Heart right ventricle (tissue), 16 donors: ENCODE results near the gene RYR1. TPM values are rescaled to one million over a fixed set of nuclear protein-coding genes. Genes with fewer than 3 reads are reported as not detected.

Experiments used
- ATAC-seq, 8 donors: fragments of 200-7000 bp; cut with Tn5 transposase; one replicate each; pipeline ENCODE4 v1.9.1; 2020; ENCODE audit warnings: mild to moderate bottlenecking in 8 of 8, moderate library complexity in 8 of 8, moderate number of reproducible peaks in 1 of 8
- DNase-seq, 2 donors: peaks; one replicate each; pipeline ENCODE4 v3.0.0-alpha.2; 2020
- H3K27ac ChIP-seq, 10 donors: fragments of 200-600 bp; sonication (generic) in 2 of 10; one replicate each; pipeline versions ENCODE4 v1.5.0 to v1.8.0; 2020 to 2022; ENCODE audit warnings: mild to moderate bottlenecking in 3 of 10
- H3K27me3 ChIP-seq, 7 donors: fragments of 200-600 bp; one replicate each; pipeline ENCODE4 v1.8.0; 2021 to 2022; ENCODE audit warnings: mild to moderate bottlenecking in 2 of 7
- H3K36me3 ChIP-seq, 9 donors: fragments of 200-600 bp; sonication (generic) in 1 of 9; one replicate each; pipeline versions ENCODE4 v1.5.0 to v1.8.0; 2020 to 2022; ENCODE audit warnings: mild to moderate bottlenecking in 2 of 9
- H3K4me1 ChIP-seq, 9 donors: fragments of 200-600 bp; sonication (generic) in 1 of 9; one replicate each; pipeline versions ENCODE4 v1.5.0 to v1.8.0; 2020 to 2022; ENCODE audit warnings: mild to moderate bottlenecking in 4 of 9
- H3K4me3 ChIP-seq, 10 donors: fragments of 200-600 bp; sonication (generic) in 2 of 10; one replicate each; pipeline versions ENCODE4 v1.5.0 to v1.8.0; 2020 to 2022; ENCODE audit warnings: mild to moderate bottlenecking in 7 of 10, moderate library complexity in 2 of 10
- H3K9me3 ChIP-seq, 11 donors: fragments of 200-600 bp in 10 of 11; sonication (generic) in 2 of 11; one replicate each; pipeline versions ENCODE4 v1.5.0 to v1.8.0; 2013 to 2022; ENCODE audit warnings: mild to moderate bottlenecking in 2 of 11, control low read depth in 1 of 11, moderate library complexity in 1 of 11
- CTCF ChIP-seq, 9 donors: fragments of 200-600 bp; sonication (generic) in 2 of 9; IDR thresholded peaks; one replicate each; pipeline versions ENCODE4 v1.5.0 to v1.8.0; 2021 to 2022; ENCODE audit warnings: antibody characterized with exemption in 9 of 9, mild to moderate bottlenecking in 5 of 9, moderate library complexity in 1 of 9
- WGBS, 2 donors: extraction: QIAGEN DNeasy Blood & Tissue Kit; methylation state at CpG; one replicate each; pipeline ENCODE4 v1.1.7; 2013; ENCODE audit warnings: inconsistent platforms in 1 of 2; 5-methylcytosine and 5-hydroxymethylcytosine counted together
- intact Hi-C, 10 donors: fragments of 100-400 bp; cut with DNase I; formaldehyde crosslinking; loops; one replicate each; pipeline versions ENCODE4 v1.11.1 to v1.14.2; 2022
- polyA plus RNA-seq, 2 donors: library from polyadenylated mRNA; stranded (reverse); fragments of 200-250 nt; gene quantifications; one replicate each; pipeline ENCODE4 v1.2.3, GENCODE V29; 2013
- total RNA-seq, 10 donors: library from RNA; stranded (reverse); fragmentation: NEBNext Ultra II Directional in 3 of 10; extraction: Animal tissue kit (Norgen Biotek cat#: 25700) in 3 of 10; gene quantifications; one replicate each; pipeline versions ENCODE4 v1.2.1 to v1.2.4, GENCODE V29; 2021 to 2023
- donor health status: Arrhythmogenic right ventricular cardiomyopathy.
- donor health status: ischemic (EF 13 %, LVEDD 7.1; RV severe dilation, severe dysfunction).
- donor health status: healthy with polysubstance abuse.
- donor health status: DM: no; HTN: yes; CAD: no.
- donor health status: DM: no; HTN: no; CAD: no.
- donor health status: ischemic (EF 25% LVEDD 6.9; RV normal size, moderate dysfunction).
- donor health status: ischemic (EF 25% LVEDD 5.7; RV mildly dilated, moderate dysfunction).
- donor health status: healthy.
- donor health status: DM: yes; HTN: yes; CAD: no.
- donor health status: Ischemic cardiomyopathy.
- donor health status: ischemic (EF 35%, LVEDD 5.7; RV mildly dilated, moderate dysfunction).
- donor health status: nonischemic (EF 11% LVEDD 7.7; RV severe dilation, severe dysfunction).
- donor health status: DM: yes; HTN: yes; CAD: no.
- donor health status: PGD.
- donor health status: ischemic (EF 29% LVEDD 5.4; RV normal size, mild dysfunction).
- donor health status: nonischemic (EF 23%, LVEDD 6.1; RV moderate dilation, normal function).

The RYR1 gene
- total and polyA plus RNA-seq, 12 donors: 0.20 to 1.7 (median 0.74) TPM

- DNase-seq (no peak), ATAC-seq (no peak)
- Histone ChIP-seq H3K9me3 (peaks cover 0 to 20% (median 9%) of the 10 kb centered on the region in 11 donors), H3K4me3 (no peak overlapping the region), H3K4me1 (peaks cover 0 to 2% (median 0%) of the 10 kb centered on the region in 9 donors), H3K27me3 (peaks cover 0 to 11% (median 0%) of the 10 kb centered on the region in 7 donors), H3K36me3 (no peaks in the 10 kb centered on the region), H3K27ac (no peak overlapping the region)
- WGBS, 2 donors: 84 to 86% methylated on average over 3 of the region's 3 CpGs
- intact Hi-C loops: no loop called here
- no peak for TF ChIP-seq CTCF (IDR thresholded peaks at IDR 0.05)
Observed at GRCh38 chr19:38532939-38533338, 99.4 kb downstream of the RYR1 start.

DNA sequence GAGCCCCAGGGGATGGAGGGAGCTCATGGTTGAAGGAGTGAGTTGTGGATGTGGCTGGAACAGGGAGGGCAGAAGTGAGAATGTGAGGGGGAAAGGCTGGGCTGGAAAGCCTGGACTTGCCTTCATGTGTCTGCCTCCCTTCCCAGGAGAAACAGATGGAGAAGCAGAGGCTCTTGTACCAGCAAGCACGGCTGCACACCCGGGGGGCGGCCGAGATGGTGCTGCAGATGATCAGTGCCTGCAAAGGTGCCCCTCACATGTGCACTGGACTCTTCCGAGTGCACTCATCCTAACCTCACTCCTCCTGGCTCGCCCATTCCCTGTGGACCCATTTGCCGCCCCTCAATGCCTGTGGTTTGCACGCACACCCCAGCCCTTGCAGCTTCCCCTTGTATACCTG, 101.1 kb downstream of the RYR1 start:
- 94 to 97% methylated on average over 8 of the region's 8 CpGs for WGBS, 2 donors
- H3K4me1 ChIP-seq: peaks cover 0 to 9% (median 0%) of the 10 kb centered on the region in 9 donors
- no peak for DNase-seq
- no peak overlapping the region for H3K27ac ChIP-seq
- TF ChIP-seq CTCF (IDR thresholded peaks at IDR 0.05): no peak
- intact Hi-C loops: no loop called here
- no peaks in the 10 kb centered on the region for H3K27me3 ChIP-seq
- H3K4me3 ChIP-seq: no peak overlapping the region
- peaks cover 0 to 20% (median 9%) of the 10 kb centered on the region in 11 donors for H3K9me3 ChIP-seq
- H3K36me3 ChIP-seq: no peaks in the 10 kb centered on the region
- no peak for ATAC-seq

DNA sequence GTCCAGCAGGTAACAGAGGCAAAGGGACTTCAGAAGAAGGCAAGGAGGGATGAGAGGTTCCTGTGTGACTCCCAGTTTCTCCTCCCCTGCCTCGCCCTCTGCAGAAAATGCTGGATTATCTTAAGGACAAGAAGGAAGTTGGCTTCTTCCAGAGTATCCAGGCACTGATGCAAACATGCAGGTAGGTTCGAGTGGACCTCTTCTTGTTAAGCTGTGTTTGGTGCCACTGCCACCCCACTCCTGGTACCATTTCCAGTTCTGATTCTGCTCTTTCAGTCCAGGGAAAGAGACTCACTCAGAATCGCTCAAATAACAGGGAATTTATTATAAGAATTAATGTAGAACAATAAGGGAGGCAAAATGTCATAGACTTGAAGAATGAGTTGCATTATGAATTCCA, 101.7 kb downstream of the RYR1 start:
- Histone ChIP-seq H3K4me1 (peaks cover 0 to 9% (median 0%) of the 10 kb centered on the region in 9 donors), H3K27ac (no peak overlapping the region), H3K4me3 (no peak overlapping the region), H3K27me3 (no peaks in the 10 kb centered on the region), H3K9me3 (peaks cover 0 to 20% (median 9%) of the 10 kb centered on the region in 11 donors), H3K36me3 (no peaks in the 10 kb centered on the region)
- DNase-seq (no peak), ATAC-seq (no peak)
- 73 to 80% methylated on average over 3 of the region's 3 CpGs for WGBS, 2 donors
- intact Hi-C loops: no loop called here
- TF ChIP-seq CTCF (IDR thresholded peaks at IDR 0.05): no peak

DNA sequence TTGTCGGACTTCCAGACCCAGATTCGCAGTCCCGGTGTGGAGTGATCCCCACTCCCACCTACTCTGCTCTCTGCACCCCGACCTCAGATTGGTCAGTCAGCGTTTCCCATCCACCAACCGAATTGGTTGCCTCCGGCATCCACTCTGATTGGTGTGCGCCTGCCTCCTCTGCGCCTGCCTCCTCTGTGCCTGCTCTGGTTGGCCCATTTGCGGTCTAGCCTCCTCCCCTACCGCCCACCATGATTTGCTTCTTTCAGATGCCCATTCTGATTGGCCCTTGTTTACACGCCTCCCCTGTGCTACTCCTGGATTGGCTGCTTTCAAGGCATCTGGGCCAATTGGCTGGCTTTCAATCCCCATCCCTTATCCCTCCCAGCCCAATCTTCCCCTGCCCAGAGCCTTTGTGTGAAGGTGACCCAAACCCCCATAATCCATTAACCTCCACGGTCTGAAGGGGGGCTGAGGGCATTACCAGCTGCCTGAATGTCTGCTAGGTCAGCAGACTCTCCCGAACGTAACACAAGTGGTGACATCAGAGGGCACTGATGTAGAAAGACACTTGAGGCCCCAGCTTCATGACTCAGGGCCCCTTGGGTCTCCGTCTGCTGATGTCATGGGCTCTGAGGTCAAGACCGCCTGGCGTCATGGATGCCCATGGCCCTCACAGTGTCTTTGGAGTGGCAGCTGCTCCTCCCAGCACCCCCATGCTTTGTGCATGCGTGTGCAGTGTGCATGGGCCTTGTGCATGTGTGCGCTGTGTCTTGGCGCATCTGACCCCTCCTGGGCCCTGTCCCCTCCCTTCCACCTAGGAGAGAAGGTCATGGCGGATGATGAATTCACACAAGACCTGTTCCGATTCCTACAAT, 103.8 kb downstream of the RYR1 start:
- ATAC-seq (no peak), DNase-seq (no peak)
- Histone ChIP-seq H3K4me1 (peaks cover 0 to 9% (median 0%) of the 10 kb centered on the region in 9 donors), H3K36me3 (no peaks in the 10 kb centered on the region), H3K27ac (no peak overlapping the region), H3K27me3 (no peaks in the 10 kb centered on the region), H3K9me3 (peaks cover 0 to 20% (median 9%) of the 10 kb centered on the region in 11 donors), H3K4me3 (no peak overlapping the region)
- intact Hi-C loops: no loop called here
- no peak for TF ChIP-seq CTCF (IDR thresholded peaks at IDR 0.05)
- 91 to 92% methylated on average over 23 of the region's 23 CpGs for WGBS, 2 donors
